SJCRH30 (cell line): ENCODE measurements around the gene TCF12. TPM values are rescaled to one million over a fixed set of nuclear protein-coding genes. Genes with fewer than 3 reads are reported as not detected.

Experiments
- DNase-seq, 2 experiments: peaks; one replicate each; pipeline ENCODE4 v3.0.0-alpha.2; 2015 to 2020
- H3K27ac ChIP-seq: fragments of 250-450 bp; sonication (Bioruptor Pico); 2 replicates; pipeline ENCODE4 v1.5.1; 2020; ENCODE audit warnings: mild to moderate bottlenecking, moderate library complexity
- H3K27me3 ChIP-seq: fragments of 250-450 bp; sonication (Bioruptor Pico); 2 replicates; pipeline ENCODE4 v1.5.1; 2020; ENCODE audit warnings: mild to moderate bottlenecking, moderate library complexity
- H3K36me3 ChIP-seq: fragments of 250-450 bp; sonication (Bioruptor Pico); 2 replicates; pipeline ENCODE4 v1.5.1; 2020; ENCODE audit warnings: mild to moderate bottlenecking, moderate library complexity
- H3K4me1 ChIP-seq: fragments of 250-450 bp; sonication (Bioruptor Pico); 2 replicates; pipeline ENCODE4 v1.5.1; 2020; ENCODE audit warnings: mild to moderate bottlenecking, moderate library complexity
- H3K4me3 ChIP-seq: fragments of 250-450 bp; sonication (Bioruptor Pico); 2 replicates; pipeline ENCODE4 v1.5.1; 2020; ENCODE audit warnings: mild to moderate bottlenecking, moderate library complexity
- H3K9me3 ChIP-seq: fragments of 250-450 bp; sonication (Bioruptor Pico); replicated peaks from 2 replicates; pipeline ENCODE4 v1.5.1; 2020; ENCODE audit warnings: mild to moderate bottlenecking, moderate library complexity
- total RNA-seq: library from RNA; depleted of rRNA; stranded (reverse); fragments of >200 nt; shearing (Covaris generic); gene quantifications from 2 replicates; pipeline ENCODE4 v1.2.3, GENCODE V29; 2014

The TCF12 gene
- total RNA-seq, 1 experiment from 2014 or later, result 173 TPM

- no peak for DNase-seq
- Histone ChIP-seq H3K4me1 (peaks cover 32% of the 10 kb centered on the region), H3K36me3 (no peaks in the 10 kb centered on the region), H3K4me3 (no peak overlapping the region), H3K27ac (no peak overlapping the region), H3K9me3 (no peaks in the 10 kb centered on the region), H3K27me3 (no peaks in the 10 kb centered on the region)
These were observed 402.3 kb downstream of the TCF12 start for GRCh38 chr15:57320631-57321220.

GRCh38 chr15:57321485-57321884, 403.0 kb downstream of the TCF12 start:
- Histone ChIP-seq H3K4me1 (peaks cover 37% of the 10 kb centered on the region), H3K4me3 (no peak overlapping the region), H3K9me3 (no peaks in the 10 kb centered on the region), H3K36me3 (no peaks in the 10 kb centered on the region), H3K27me3 (no peaks in the 10 kb centered on the region), H3K27ac (no peak overlapping the region)
- DNase-seq, result no peak

GRCh38 chr15:57321973-57322601, 403.6 kb downstream of the TCF12 start:
- H3K27ac ChIP-seq, result no peak overlapping the region
- H3K27me3 ChIP-seq, result no peaks in the 10 kb centered on the region
- no peaks in the 10 kb centered on the region for H3K36me3 ChIP-seq
- no peaks in the 10 kb centered on the region for H3K9me3 ChIP-seq
- H3K4me3 ChIP-seq, result no peak overlapping the region
- peaks cover 40% of the 10 kb centered on the region for H3K4me1 ChIP-seq
- DNase-seq, result peak; percentile 59 to 76

- no peak for DNase-seq
- no peaks in the 10 kb centered on the region for H3K9me3 ChIP-seq
- peaks cover 46% of the 10 kb centered on the region for H3K4me1 ChIP-seq
- H3K36me3 ChIP-seq, result no peaks in the 10 kb centered on the region
- H3K27ac ChIP-seq, result no peak overlapping the region
- H3K27me3 ChIP-seq, result no peaks in the 10 kb centered on the region
- H3K4me3 ChIP-seq, result no peak overlapping the region
These were observed 404.3 kb downstream of the TCF12 start for GRCh38 chr15:57322602-57323250.

GRCh38 chr15:57323299-57323805, 404.9 kb downstream of the TCF12 start:
- Histone ChIP-seq H3K36me3 (no peaks in the 10 kb centered on the region), H3K4me3 (no peak overlapping the region), H3K4me1 (peaks cover 51% of the 10 kb centered on the region), H3K27ac (peak overlapping the region; percentile 10; the same call in 1 of the 2 replicates), H3K27me3 (no peaks in the 10 kb centered on the region), H3K9me3 (no peaks in the 10 kb centered on the region)
- DNase-seq, result no peak

- Histone ChIP-seq H3K9me3 (no peaks in the 10 kb centered on the region), H3K27me3 (no peaks in the 10 kb centered on the region), H3K4me1 (peaks cover 54% of the 10 kb centered on the region), H3K27ac (peak overlapping the region; percentile 10; the same call in 1 of the 2 replicates), H3K4me3 (no peak overlapping the region), H3K36me3 (no peaks in the 10 kb centered on the region)
- DNase-seq, result peak; percentile 78
These were observed 405.6 kb downstream of the TCF12 start for GRCh38 chr15:57323806-57324589.

- no peaks in the 10 kb centered on the region for H3K9me3 ChIP-seq
- no peaks in the 10 kb centered on the region for H3K27me3 ChIP-seq
- H3K4me1 ChIP-seq, result peaks cover 55% of the 10 kb centered on the region
- no peak overlapping the region for H3K4me3 ChIP-seq
- H3K36me3 ChIP-seq, result no peaks in the 10 kb centered on the region
- DNase-seq, result no peak
- no peak overlapping the region for H3K27ac ChIP-seq
These were observed 406.1 kb downstream of the TCF12 start for GRCh38 chr15:57324590-57324890.

- Histone ChIP-seq H3K36me3 (no peaks in the 10 kb centered on the region), H3K27me3 (no peaks in the 10 kb centered on the region), H3K4me1 (peaks cover 50% of the 10 kb centered on the region), H3K4me3 (no peak overlapping the region), H3K9me3 (no peaks in the 10 kb centered on the region), H3K27ac (no peak overlapping the region)
- no peak for DNase-seq
These were observed 406.7 kb downstream of the TCF12 start for GRCh38 chr15:57324944-57325679.

GRCh38 chr15:57326196-57326595, 407.8 kb downstream of the TCF12 start:
- H3K4me3 ChIP-seq, result no peak overlapping the region
- no peak overlapping the region for H3K27ac ChIP-seq
- peaks cover 41% of the 10 kb centered on the region for H3K4me1 ChIP-seq
- no peaks in the 10 kb centered on the region for H3K27me3 ChIP-seq
- no peaks in the 10 kb centered on the region for H3K36me3 ChIP-seq
- H3K9me3 ChIP-seq, result no peaks in the 10 kb centered on the region
- DNase-seq, result no peak

- Histone ChIP-seq H3K9me3 (no peaks in the 10 kb centered on the region), H3K4me3 (no peak overlapping the region), H3K36me3 (no peaks in the 10 kb centered on the region), H3K27me3 (no peaks in the 10 kb centered on the region), H3K27ac (peak overlapping the region; percentile 40), H3K4me1 (peaks cover 30% of the 10 kb centered on the region)
- no peak for DNase-seq
These were observed 409.6 kb downstream of the TCF12 start for GRCh38 chr15:57327985-57328471.

GRCh38 chr15:57328479-57328878, 410.0 kb downstream of the TCF12 start:
- Histone ChIP-seq H3K9me3 (no peaks in the 10 kb centered on the region), H3K27ac (0 out of 2 replicates have a peak overlapping the region, but pooled peaks have one; percentile 40), H3K4me1 (peaks cover 31% of the 10 kb centered on the region), H3K4me3 (no peak overlapping the region), H3K36me3 (no peaks in the 10 kb centered on the region), H3K27me3 (no peaks in the 10 kb centered on the region)
- DNase-seq, result no peak

GRCh38 chr15:57328897-57329296, 410.5 kb downstream of the TCF12 start:
- Histone ChIP-seq H3K27me3 (no peaks in the 10 kb centered on the region), H3K27ac (no peak overlapping the region), H3K4me3 (no peak overlapping the region), H3K36me3 (no peaks in the 10 kb centered on the region), H3K4me1 (peaks cover 31% of the 10 kb centered on the region), H3K9me3 (no peaks in the 10 kb centered on the region)
- no peak for DNase-seq

- Histone ChIP-seq H3K27ac (no peak overlapping the region), H3K27me3 (no peaks in the 10 kb centered on the region), H3K36me3 (no peaks in the 10 kb centered on the region), H3K4me1 (peaks cover 35% of the 10 kb centered on the region), H3K9me3 (no peaks in the 10 kb centered on the region), H3K4me3 (no peak overlapping the region)
- DNase-seq, result no peak
These were observed 411.3 kb downstream of the TCF12 start for GRCh38 chr15:57329582-57330367.
